HEK293T (cell line): ENCODE results near the gene LRRC51.

Experiments
- BHLHE40 ChIP-seq: fragments of 450-650 bp; IDR thresholded peaks from 2 replicates; pipeline ENCODE4 v1.6.1; 2016; ENCODE audit warnings: mild to moderate bottlenecking, moderate library complexity, borderline replicate concordance
- ELF4 ChIP-seq: fragments of 450-650 bp; IDR thresholded peaks from 2 replicates; pipeline ENCODE4 v1.6.1; 2017; ENCODE audit warnings: antibody characterized with exemption
- FOXA1 ChIP-seq: fragments of 450-650 bp; IDR thresholded peaks from 2 replicates; pipeline ENCODE4 v1.6.1; 2016; ENCODE audit warnings: mild to moderate bottlenecking
- FOXK2 ChIP-seq: fragments of 450-650 bp; IDR thresholded peaks from 2 replicates; pipeline ENCODE4 v1.6.1; 2016; ENCODE audit warnings: mild to moderate bottlenecking
- FOXM1 ChIP-seq: fragments of 450-650 bp; IDR thresholded peaks from 2 replicates; pipeline ENCODE4 v1.6.1; 2017; ENCODE audit warnings: mild to moderate bottlenecking, borderline replicate concordance
- HDGF ChIP-seq: fragments of 450-650 bp; IDR thresholded peaks from 2 replicates; pipeline ENCODE4 v1.6.1; 2017; ENCODE audit warnings: antibody characterized with exemption, borderline replicate concordance
- L3MBTL2 ChIP-seq: fragments of 450-650 bp; conservative IDR thresholded peaks from 2 replicates; pipeline ENCODE4 v1.6.1; 2016; ENCODE audit warnings: mild to moderate bottlenecking
- LEF1 ChIP-seq: fragments of 450-650 bp; IDR thresholded peaks from 2 replicates; pipeline ENCODE4 v1.6.1; 2017; ENCODE audit warnings: mild to moderate bottlenecking, borderline replicate concordance
- NFRKB ChIP-seq: fragments of 450-650 bp; IDR thresholded peaks from 2 replicates; pipeline ENCODE4 v1.6.1; 2016; ENCODE audit warnings: mild to moderate bottlenecking, moderate library complexity
- PKNOX1 ChIP-seq: fragments of 450-650 bp; IDR thresholded peaks from 2 replicates; pipeline ENCODE4 v1.6.1; 2016
- SP1 ChIP-seq: fragments of 450-650 bp; IDR thresholded peaks from 2 replicates; pipeline ENCODE4 v1.6.1; 2017
- SUZ12 ChIP-seq: fragments of 450-650 bp; IDR thresholded peaks from 2 replicates; pipeline ENCODE4 v1.6.1; 2016; ENCODE audit warnings: mild to moderate bottlenecking
- TARDBP ChIP-seq: fragments of 450-650 bp; IDR thresholded peaks from 2 replicates; pipeline ENCODE4 v1.6.1; 2016
- ZNF384 ChIP-seq: fragments of 450-650 bp; IDR thresholded peaks from 2 replicates; pipeline ENCODE4 v1.6.1; 2016

- TF ChIP-seq HDGF (no peak), FOXA1 (no peak), BHLHE40 (no peak), SUZ12 (no peak), NFRKB (no peak), ZNF384 (no peak), PKNOX1 (no peak), FOXM1 (no peak), SP1 (no peak), ELF4 (no peak), TARDBP (no peak), LEF1 (no peak), FOXK2 (no peak), L3MBTL2 (no peak)
Observed at GRCh38 chr11:72036687-72037086, 44.0 kb upstream of the LRRC51 start.
